Kidney glomerular epithelial cell (primary cell): ENCODE data around the gene OR11L1.

Experiments used
- DNase-seq: peaks from one replicate; lab custom pipeline; 2025; lab: John Stamatoyannopoulos, UW

The OR11L1 gene, protein sequence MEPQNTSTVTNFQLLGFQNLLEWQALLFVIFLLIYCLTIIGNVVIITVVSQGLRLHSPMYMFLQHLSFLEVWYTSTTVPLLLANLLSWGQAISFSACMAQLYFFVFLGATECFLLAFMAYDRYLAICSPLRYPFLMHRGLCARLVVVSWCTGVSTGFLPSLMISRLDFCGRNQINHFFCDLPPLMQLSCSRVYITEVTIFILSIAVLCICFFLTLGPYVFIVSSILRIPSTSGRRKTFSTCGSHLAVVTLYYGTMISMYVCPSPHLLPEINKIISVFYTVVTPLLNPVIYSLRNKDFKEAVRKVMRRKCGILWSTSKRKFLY

DNA sequence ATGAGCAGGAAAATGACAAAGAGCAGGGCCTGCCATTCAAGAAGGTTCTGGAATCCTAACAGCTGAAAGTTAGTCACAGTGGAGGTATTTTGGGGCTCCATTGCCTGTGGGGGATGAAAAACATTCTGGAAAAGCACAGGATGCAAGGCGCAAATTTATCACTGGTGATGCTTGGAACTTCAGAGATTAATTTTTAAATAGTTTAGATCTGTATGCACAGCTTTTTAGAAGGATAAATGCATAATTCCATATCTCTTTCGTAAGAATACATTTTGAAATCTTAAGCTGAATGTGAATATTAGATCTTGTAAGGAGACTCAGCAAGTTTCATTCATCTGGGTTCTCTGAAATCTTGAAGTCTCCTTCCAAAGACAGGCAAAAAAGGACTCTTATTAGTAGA is at the start of gene OR11L1:
Gene OR11L1, minus strand, starts transcription at position 101 of the 400 bp plus-strand sequence. Its CDS starts 0 bp downstream, at position 101.
- no peak for DNase-seq

DNA sequence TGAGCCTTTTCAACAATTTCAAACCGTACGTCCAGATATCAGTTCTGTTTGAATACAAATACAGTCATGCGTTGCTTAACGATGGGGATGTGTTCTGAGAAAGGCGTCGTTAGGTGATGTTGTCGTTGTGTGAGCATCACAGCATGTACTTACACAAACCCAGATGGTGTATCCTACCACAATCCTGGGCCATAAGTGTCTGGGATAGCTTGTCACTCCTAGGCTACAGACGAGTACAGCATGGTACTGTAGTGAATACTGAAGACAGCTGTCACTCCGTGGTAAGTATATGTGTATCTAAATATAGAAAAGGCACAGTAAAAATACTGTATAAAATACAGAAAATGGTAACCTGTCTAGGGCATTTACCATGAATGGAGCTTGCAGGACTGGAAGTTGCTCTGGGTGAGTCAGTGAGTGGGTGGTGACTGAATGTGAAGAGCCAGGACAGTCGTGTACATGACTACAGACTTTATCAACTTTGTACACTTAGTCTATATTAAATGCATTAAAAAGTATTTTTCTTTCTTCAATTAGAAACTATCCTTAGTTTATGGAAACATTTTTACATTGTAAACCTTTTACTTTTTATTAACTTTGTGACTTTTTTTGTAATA is 43.2 kb upstream of the OR11L1 start:
- no peak for DNase-seq

DNA sequence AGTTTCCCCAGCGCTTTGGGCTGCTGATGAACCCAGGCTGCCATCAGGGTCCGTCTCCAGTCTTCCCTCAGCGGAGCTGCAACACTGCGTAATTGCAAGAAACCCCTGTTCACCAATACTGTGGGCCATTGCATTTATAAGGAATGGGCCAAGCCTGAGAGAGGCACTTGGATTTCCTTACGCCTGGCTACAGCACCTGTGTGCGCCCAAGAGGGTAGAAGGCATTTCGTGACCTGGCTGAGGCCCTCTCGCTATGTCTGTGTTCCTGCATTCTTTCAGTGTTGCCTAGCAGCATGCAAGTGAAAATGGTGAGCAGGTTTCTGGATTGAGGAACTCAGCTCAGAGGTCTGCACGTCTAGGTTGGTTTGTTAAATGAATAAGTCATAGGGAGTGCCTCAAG is 41.6 kb upstream of the OR11L1 start:
- DNase-seq = no peak

DNA sequence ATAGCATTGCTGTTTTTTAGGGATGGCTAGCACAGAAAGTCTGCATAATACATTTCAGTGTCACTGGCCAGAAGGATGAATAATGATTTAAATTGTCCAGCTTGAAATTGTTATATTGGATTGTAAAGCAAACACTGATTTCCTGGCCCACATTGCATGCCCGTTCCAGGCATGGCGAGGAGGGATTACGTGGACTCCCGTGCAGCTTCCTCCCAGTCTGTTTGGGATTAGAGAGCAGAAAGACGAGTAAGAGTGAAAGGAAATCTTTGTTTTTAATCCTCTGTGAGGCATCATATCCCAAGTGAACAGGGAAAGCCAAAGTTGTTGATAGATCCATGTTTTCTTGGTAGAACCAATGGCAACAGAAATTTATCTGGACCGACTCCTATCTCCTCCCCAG is 23.7 kb upstream of the OR11L1 start:
- DNase-seq = no peak

DNA sequence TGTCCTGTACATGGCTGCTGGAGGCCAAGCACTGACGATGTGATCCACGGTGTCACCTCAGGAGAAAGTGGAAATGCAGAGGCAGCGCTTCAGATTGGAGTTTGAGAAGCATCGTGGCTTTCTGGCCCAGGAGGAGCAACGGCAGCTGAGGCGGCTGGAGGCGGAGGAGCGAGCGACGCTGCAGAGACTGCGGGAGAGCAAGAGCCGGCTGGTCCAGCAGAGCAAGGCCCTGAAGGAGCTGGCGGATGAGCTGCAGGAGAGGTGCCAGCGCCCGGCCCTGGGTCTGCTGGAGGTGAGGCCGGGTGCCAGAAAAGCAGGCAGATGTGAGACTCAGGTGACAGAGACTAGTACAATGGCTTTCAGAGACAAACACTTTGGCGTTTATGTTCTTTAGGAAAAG is 22.9 kb upstream of the OR11L1 start:
- no peak for DNase-seq

DNA sequence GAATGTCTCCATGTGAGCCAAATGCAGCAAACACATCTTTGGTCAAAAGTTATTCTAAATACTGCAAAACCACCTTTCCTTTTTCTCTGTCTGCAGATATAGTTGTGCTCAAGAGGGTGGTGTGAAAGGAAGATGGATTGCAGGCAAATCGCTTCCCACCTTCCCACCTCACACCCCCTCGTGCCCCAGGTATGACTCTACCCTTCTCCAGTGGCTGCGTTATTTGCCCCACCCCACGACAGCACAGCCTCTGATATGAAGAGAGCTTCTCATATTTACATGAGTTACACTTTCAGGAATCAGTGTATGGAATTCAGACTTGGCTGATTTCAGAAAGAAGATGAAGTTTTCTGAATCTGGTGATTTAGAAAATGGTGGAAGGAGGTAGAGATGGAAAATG is 21.1 kb upstream of the OR11L1 start:
- DNase-seq = no peak

DNA sequence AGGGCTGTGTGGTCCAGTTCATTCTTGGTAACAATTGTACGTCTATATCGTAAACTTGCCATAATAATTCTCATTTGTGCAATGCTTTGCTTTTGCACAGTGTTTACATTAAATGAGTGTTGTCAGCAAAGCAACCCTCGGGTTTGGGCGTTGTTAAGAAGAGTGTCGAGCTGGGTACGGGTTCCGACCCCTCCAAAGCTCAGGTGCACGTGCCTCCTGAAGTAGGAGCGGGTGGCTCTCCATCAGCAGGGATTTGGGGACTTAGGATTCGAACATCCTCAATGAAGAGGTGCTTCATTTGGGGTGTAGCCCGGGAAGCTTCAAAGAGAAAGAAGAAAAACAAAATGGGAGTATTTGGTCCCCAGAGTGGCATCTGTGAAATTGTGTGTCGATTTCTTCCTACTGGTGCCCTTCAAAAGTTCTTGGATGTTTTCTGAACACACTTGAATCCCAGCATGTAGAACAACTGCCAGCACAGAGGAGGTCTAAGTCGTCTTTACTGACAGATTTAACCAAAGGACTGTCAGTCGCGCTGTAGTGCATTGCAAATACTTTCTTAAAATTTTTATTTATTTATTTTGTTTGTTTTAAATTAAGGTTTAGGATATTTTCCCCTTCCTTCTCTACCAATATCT is 16.4 kb upstream of the OR11L1 start:
- DNase-seq = no peak

DNA sequence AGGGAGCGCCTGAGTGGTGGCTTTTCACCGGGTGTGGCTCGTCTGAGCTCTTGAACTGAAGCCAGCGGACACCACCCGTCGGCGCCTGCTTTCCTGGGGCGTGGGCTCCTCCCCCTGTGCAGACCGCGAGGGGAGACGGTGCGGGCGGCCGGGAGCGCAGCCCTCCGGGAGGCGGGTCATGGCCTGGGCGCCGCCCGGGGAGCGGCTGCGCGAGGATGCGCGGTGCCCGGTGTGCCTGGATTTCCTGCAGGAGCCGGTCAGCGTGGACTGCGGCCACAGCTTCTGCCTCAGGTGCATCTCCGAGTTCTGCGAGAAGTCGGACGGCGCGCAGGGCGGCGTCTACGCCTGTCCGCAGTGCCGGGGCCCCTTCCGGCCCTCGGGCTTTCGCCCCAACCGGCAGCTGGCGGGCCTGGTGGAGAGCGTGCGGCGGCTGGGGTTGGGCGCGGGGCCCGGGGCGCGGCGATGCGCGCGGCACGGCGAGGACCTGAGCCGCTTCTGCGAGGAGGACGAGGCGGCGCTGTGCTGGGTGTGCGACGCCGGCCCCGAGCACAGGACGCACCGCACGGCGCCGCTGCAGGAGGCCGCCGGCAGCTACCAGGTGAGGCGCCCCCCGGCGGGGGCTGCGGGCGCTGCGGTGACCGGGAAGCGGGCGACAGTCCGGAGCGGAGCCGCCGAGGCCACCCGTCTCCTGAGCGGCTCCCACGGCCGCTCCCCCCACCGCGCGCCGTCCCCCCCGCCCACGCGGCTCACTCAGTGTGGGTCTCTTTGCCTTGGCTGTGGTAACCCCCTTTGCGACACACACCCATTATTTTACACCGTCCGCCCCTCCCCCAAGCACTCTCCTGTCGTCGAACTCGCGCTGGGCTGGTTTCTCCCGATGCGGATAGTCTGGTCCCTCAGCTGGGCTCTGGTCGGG is 15.6 kb upstream of the OR11L1 start, which contains the start of gene TRIM58:
Gene TRIM58, plus strand, starts transcription at position 119 of the 916 bp plus-strand sequence. Its CDS starts 60 bp downstream, at position 179.
- no peak for DNase-seq

DNA sequence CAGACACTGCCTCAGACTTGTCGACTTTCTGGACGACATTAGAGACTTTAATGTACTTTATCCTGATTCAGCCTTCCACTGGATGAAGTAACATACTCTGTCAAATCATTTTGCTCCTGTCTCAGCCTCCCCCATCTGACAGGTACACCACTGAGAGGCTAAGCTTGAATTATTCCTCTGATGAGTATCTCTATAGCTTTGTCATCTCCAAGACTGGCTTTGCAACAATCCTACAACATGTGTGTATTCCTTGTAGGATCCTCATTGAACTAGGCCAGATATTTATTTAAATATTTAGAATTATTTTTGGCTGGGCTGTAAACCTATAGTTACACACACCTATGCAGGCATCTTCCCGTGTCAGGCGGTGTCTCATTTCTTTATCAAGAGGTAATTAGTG is 14.2 kb upstream of the OR11L1 start:
- DNase-seq = no peak

DNA sequence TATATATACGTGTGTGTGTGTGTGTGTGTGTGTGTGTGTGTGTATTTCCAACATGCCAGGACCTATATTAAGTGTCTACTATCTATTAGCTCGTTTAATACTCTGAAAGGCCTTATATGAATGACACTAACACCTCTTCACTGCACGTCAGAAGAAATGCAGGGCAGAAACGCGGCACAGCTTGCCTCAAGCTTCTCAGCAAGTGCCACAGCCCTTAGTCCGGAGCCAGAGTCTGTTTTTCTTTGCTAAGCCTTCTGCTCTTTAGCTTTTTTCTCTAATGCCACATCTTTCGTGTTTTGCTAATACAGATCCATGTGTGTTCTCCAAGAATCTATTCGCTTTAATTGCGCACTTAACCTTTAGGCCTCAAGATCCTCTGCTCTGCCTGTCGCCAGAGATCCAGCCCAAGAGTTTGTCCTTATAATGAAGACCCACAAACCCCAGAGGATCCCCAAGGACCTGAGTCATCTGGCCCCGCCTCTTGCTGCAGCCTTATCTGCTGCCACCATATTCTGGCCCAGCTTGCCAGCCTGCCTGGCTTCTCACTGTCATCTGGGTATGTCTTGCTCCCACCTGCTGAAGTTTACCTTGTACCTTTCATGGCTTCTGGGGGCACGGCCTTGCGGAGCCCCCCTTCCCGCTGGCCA is 13.3 kb upstream of the OR11L1 start:
- no peak for DNase-seq

DNA sequence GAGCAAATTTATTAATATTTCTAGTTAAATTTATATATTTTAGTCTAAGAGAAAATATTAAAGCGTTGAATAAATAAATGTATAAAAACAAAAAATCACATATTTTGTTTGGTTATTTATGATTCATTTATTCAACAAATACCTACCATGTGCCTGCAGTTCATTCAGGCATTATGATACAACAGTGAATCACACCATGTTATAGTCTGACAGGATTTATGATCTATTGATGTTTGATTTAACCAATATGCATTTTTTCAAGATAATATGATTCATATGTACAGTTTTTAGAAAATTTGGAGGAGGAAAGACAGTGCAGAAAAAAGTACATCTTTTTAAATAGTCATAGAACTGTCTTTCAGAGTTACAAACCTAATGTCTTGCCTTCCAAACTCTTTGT is 7.9 kb upstream of the OR11L1 start:
- DNase-seq = no peak

DNA sequence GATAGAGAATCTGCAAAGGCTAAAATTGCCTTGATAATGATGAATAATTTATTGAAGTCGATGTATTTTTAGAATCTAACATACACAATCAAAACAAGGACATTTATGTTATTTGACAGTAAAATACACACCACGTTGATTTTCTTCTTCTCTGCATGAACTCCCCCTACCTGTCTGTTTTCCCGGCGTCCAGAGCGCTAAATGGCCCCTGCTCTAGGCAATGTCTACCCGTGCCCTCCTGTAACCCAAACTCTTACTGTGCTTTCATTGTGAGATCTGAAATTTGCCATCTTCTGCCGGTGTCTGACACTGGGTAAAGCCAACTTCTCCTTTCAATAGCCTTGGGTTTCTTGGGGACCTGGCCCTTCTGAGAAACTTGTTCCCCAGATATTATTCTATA is 6.7 kb upstream of the OR11L1 start:
- no peak for DNase-seq

DNA sequence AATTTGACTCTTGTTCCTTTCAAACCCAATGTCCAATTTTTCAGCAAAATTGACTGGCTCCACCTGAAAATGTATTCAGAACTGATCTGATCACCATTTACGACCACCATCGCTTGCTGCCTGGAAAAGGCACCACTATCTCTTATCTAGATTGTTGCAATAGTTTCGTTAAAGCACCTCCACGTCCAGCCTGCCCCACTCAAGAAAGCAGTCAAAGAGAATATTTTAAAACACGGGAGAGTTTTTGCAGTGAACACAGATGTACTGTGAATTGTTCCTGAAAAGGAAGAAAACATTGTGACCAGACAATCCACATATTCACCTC is 4.0 kb upstream of the OR11L1 start:
- no peak for DNase-seq

DNA sequence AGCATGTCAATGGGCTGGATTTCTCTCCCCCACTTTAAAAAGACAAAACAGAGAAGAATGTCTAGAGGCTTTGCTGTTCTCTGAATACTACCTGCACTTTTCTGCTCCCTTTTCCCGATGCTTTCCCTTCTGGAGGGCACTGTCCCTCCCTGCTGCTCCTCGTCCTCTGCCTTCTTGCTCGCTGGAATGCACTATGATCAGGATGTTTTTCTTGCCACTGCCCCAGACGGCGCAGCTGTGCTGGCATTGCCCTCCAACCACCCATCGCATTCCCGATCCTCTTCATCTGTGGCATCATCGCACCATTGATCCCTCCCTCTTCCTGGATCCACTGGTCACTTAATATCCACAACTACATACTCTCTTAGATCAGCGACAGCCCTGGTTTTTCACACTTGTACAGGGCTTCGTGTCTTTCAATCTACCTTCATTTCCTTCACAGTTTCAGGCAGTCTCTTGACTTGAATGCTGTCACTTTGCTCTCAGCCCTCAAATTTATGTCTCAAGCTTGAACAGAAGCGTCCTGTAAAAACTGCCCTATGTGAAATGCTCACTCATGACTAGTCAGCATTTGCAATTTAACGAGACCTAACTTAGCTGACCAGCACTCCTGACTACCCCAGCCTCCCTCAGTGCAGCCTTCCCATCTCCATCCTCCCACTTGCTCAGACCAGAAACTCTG is 3.5 kb upstream of the OR11L1 start:
- DNase-seq = no peak

DNA sequence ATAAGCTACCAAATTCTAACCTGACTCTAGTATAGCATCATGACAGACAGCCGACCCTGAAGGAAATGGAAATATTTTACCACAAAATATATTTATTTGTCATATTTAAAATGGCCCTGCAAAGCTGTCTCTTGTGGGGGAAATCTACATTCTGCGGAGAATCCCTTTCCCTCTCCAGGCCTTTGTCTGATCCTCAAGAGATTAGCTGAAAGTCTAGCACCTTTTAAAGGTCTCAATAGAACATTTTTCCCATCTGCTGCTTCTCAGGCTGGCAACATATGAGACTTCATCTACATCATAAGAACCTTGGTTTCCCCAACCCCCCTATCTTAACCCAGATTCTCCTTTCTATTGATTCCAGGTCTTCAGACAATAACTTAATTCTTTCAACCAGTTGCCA is 1.7 kb upstream of the OR11L1 start:
- no peak for DNase-seq

DNA sequence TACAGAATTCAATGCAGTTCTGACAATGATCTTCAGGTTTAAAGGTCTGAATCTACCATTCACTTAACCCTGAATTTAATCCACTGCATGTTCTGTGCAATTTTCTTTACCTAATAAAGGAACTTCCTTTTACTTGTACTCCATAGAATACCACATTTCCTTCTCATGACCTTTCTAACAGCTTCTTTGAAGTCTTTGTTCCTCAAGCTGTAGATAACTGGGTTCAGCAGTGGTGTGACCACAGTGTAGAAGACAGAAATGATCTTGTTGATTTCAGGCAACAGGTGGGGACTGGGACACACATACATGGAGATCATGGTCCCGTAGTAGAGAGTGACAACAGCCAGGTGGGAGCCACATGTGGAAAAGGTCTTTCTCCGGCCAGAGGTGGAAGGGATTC is 878 bp downstream of the OR11L1 start:
- no peak for DNase-seq

DNA sequence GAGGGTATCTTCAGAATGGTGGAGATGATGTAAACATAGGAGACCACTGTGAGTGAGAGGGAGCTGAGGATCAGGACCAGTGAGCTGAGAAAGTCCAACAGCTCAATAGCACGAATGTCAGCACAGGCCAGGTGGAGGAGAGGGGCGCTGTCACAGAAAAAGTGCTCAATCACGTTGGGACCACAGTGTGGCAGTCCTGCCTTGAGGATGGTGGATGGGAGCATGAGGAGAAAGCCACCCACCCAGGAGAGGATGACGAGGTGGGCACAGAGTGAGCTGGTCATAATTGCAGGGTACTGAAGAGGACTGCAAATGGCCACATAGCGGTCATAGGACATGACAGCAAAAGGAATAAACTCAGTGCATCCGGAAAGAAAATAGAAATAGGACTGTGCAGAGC is 8.1 kb downstream of the OR11L1 start:
- DNase-seq = no peak

DNA sequence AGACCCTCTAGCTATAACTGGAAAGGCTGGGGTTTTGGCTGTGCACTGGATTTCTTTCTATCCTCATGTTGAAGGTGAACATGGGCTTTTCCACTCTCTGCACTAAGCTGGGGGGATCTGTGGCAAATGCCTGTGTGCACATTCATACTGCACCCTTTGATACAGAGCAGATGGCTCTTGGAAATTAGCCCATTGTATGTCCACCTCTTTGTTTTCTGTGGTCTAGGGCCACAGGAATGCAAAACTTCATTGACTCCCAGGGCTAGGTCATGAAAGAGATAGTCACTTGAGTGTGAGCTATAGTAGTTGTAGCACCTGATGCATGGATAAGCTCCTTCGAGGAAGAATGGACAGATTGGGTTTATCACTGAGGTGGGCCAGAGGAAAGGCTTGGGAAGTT is 12.0 kb downstream of the OR11L1 start:
- no peak for DNase-seq

DNA sequence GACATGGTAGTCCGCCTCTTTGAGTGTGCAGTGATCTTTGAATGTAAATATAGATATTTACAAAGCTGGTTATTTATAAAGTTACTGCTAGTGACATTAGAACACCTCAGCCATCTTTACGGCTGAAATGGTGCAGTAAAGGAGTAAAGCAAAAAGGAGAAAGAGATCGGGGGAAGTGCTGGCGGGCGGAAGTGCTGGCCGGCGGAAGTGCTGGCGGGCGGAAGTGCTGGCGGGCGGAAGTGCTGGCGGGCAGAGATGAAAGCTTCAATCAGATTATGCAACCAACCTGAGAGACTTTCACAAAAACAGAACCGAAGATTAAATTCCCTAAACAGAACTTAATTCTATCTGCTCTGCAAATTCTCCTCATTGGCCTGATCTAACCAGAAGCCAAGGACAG is 16.3 kb downstream of the OR11L1 start:
- DNase-seq = no peak

DNA sequence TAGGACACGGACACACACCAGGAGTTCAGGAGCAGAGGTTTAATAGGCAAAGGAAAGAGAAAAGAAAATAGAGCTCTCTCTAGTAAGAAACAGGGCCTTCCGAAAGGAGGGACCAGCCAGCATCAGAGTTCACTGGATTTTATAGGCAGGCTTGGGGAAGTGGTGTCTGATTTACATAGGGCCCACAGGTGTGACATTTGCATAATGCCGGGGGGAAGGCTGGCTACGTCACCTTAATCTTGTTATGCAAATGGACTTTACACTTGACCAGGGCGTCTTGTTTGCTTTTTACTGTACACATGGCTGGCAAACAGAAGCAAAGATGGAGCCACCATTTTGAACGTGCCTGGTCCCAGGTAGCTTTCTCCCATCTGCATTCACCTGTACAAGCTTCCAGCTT is 17.7 kb downstream of the OR11L1 start, which contains the start of gene OR14A16:
Gene OR14A16, minus strand, starts transcription at position 97 of the 400 bp plus-strand sequence. CDS start 8,390 bp downstream, outside the sequence.
- DNase-seq = no peak

DNA sequence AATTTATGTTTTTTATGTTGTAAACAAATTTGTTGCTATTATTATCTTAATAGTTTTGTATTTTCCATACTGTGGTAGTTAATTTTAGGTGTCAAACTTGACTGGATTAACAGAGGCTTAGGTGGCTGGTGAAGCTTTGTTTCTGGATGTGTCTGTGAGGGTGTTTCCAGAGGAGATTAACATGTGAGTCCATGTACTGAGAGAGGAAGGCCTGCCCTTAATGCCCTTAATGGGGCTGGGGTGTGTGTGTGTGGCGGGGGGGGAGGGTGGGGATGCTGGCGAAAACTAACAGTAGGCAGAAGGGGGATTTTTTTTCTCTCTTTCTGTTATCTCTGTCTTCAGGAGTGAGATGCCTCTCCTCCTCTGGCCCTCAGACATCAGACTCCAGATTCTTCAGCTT is 19.6 kb downstream of the OR11L1 start:
- DNase-seq = no peak
